HEK293T (cell line): ENCODE measurements around the gene NUCB1.

Source experiments
- CTCF ChIA-PET: fragments of 350-600 bp; formaldehyde crosslinking; extraction: SDS; loops from one replicate; lab custom pipeline; 2021; ENCODE audit warnings: antibody characterized with exemption, inconsistent platforms; lab: Yijun Ruan, JAX
- POLR2A ChIA-PET: fragments of 350-600 bp; formaldehyde crosslinking; extraction: SDS; loops from one replicate; lab custom pipeline; 2020; ENCODE audit warnings: antibody characterized with exemption, inconsistent platforms; lab: Yijun Ruan, JAX
- DNase-seq: peaks from one replicate; pipeline ENCODE4 v3.0.0; 2012; ENCODE audit warnings: mixed read lengths; ENCODE audit errors: extremely low spot score
- ARNT ChIP-seq: fragments of 450-650 bp; IDR thresholded peaks from 2 replicates; pipeline ENCODE4 v1.6.1; 2017; ENCODE audit warnings: mild to moderate bottlenecking
- BHLHE40 ChIP-seq: fragments of 450-650 bp; IDR thresholded peaks from 2 replicates; pipeline ENCODE4 v1.6.1; 2016; ENCODE audit warnings: mild to moderate bottlenecking, moderate library complexity, borderline replicate concordance
- CTBP1 ChIP-seq: fragments of 450-650 bp; IDR thresholded peaks from 2 replicates; pipeline ENCODE4 v1.6.1; 2016; ENCODE audit warnings: borderline replicate concordance
- ELF4 ChIP-seq: fragments of 450-650 bp; IDR thresholded peaks from 2 replicates; pipeline ENCODE4 v1.6.1; 2017; ENCODE audit warnings: antibody characterized with exemption
- FOXA1 ChIP-seq: fragments of 450-650 bp; IDR thresholded peaks from 2 replicates; pipeline ENCODE4 v1.6.1; 2016; ENCODE audit warnings: mild to moderate bottlenecking
- FOXK2 ChIP-seq: fragments of 450-650 bp; IDR thresholded peaks from 2 replicates; pipeline ENCODE4 v1.6.1; 2016; ENCODE audit warnings: mild to moderate bottlenecking
- FOXM1 ChIP-seq: fragments of 450-650 bp; IDR thresholded peaks from 2 replicates; pipeline ENCODE4 v1.6.1; 2017; ENCODE audit warnings: mild to moderate bottlenecking, borderline replicate concordance
- HDGF ChIP-seq: fragments of 450-650 bp; IDR thresholded peaks from 2 replicates; pipeline ENCODE4 v1.6.1; 2017; ENCODE audit warnings: antibody characterized with exemption, borderline replicate concordance
- L3MBTL2 ChIP-seq: fragments of 450-650 bp; conservative IDR thresholded peaks from 2 replicates; pipeline ENCODE4 v1.6.1; 2016; ENCODE audit warnings: mild to moderate bottlenecking
- LEF1 ChIP-seq: fragments of 450-650 bp; IDR thresholded peaks from 2 replicates; pipeline ENCODE4 v1.6.1; 2017; ENCODE audit warnings: mild to moderate bottlenecking, borderline replicate concordance
- NFRKB ChIP-seq: fragments of 450-650 bp; IDR thresholded peaks from 2 replicates; pipeline ENCODE4 v1.6.1; 2016; ENCODE audit warnings: mild to moderate bottlenecking, moderate library complexity
- PKNOX1 ChIP-seq: fragments of 450-650 bp; IDR thresholded peaks from 2 replicates; pipeline ENCODE4 v1.6.1; 2016
- SP1 ChIP-seq: fragments of 450-650 bp; IDR thresholded peaks from 2 replicates; pipeline ENCODE4 v1.6.1; 2017
- SUZ12 ChIP-seq: fragments of 450-650 bp; IDR thresholded peaks from 2 replicates; pipeline ENCODE4 v1.6.1; 2016; ENCODE audit warnings: mild to moderate bottlenecking
- TARDBP ChIP-seq: fragments of 450-650 bp; IDR thresholded peaks from 2 replicates; pipeline ENCODE4 v1.6.1; 2016
- ZNF384 ChIP-seq: fragments of 450-650 bp; IDR thresholded peaks from 2 replicates; pipeline ENCODE4 v1.6.1; 2016

NUCB1 gene

GRCh38 chr19:48968813-48969218 is 68.7 kb downstream of the NUCB1 start:
- DNase-seq: no peak
- ChIA-PET CTCF (no interaction called here), POLR2A (interaction anchor here (1.4 to 1.5 kb wide), 2 partner anchors 35 to 97 kb away, joined by 4 to 5 read pairs; partner anchors contain the start of genes DHDH and PPP1R15A)
- no peak for TF ChIP-seq ARNT
- TF ChIP-seq PKNOX1: no peak
- TF ChIP-seq FOXM1: no peak
- no peak for TF ChIP-seq NFRKB
- no peak for TF ChIP-seq FOXA1
- no peak for TF ChIP-seq SUZ12
- no peak for TF ChIP-seq BHLHE40
- no peak for TF ChIP-seq ELF4
- TF ChIP-seq TARDBP: no peak
- TF ChIP-seq CTBP1: no peak
- no peak for TF ChIP-seq LEF1

- TF ChIP-seq BHLHE40 (no peak), CTBP1 (no peak), TARDBP (no peak), FOXM1 (no peak), ELF4 (no peak), ARNT (no peak), FOXK2 (no peak), HDGF (no peak), LEF1 (no peak), ZNF384 (no peak), SP1 (no peak), NFRKB (no peak), L3MBTL2 (no peak), PKNOX1 (no peak), SUZ12 (no peak)
- ChIA-PET CTCF (interaction anchor here (1.2 to 2.1 kb wide), 5 partner anchors 8 to 174 kb away, joined by 3 to 10 read pairs (median 7); partner anchors contain the start of genes GYS1 and RUVBL2), POLR2A (interaction anchor here (0.7 to 1.8 kb wide), 3 partner anchors 15 to 97 kb away, joined by 3 to 13 read pairs (median 4); partner anchors contain the start of genes DHDH and PPP1R15A)
- DNase-seq: no peak
Measured at GRCh38 chr19:48969276-48970138, 69.4 kb downstream of the NUCB1 start.

- ChIA-PET CTCF (interaction anchor here (0.6 to 2.1 kb wide), 16 partner anchors 9 to 259 kb away, joined by 3 to 10 read pairs (median 4); partner anchors contain the start of genes BAX, BCAT2, GYS1 and NUCB1), POLR2A (interaction anchor here (0.7 to 1.8 kb wide), 6 partner anchors 15 to 175 kb away, joined by 3 to 13 read pairs (median 4); partner anchors contain the start of genes BAX, DHDH, GYS1 and PPP1R15A)
- DNase-seq: no peak
- no peak for TF ChIP-seq L3MBTL2
- TF ChIP-seq LEF1: no peak
- TF ChIP-seq PKNOX1: no peak
- no peak for TF ChIP-seq FOXM1
- TF ChIP-seq CTBP1: no peak
- no peak for TF ChIP-seq ARNT
- no peak for TF ChIP-seq FOXK2
- no peak for TF ChIP-seq FOXA1
- TF ChIP-seq SP1: no peak
- TF ChIP-seq SUZ12: no peak
- TF ChIP-seq BHLHE40: no peak
- TF ChIP-seq HDGF: no peak
- TF ChIP-seq NFRKB: no peak
- TF ChIP-seq TARDBP: no peak
- no peak for TF ChIP-seq ZNF384
- TF ChIP-seq ELF4: no peak
Measured at GRCh38 chr19:48970139-48970766, 70.1 kb downstream of the NUCB1 start.

GRCh38 chr19:48970923-48971395 is 70.8 kb downstream of the NUCB1 start:
- POLR2A ChIA-PET: interaction anchor here (0.7 to 1.8 kb wide), 4 partner anchors 16 to 176 kb away, joined by 3 to 13 read pairs (median 4); partner anchors contain the start of genes BAX, GYS1, PPP1R15A and RUVBL2
- peak; percentile 79 for DNase-seq
- CTCF ChIA-PET: interaction anchor here (0.6 to 2.1 kb wide), 15 partner anchors 9 to 259 kb away, joined by 3 to 10 read pairs (median 6); partner anchors contain the start of genes BAX, BCAT2, GYS1 and NUCB1
- TF ChIP-seq TARDBP (no peak), ARNT (no peak), FOXK2 (no peak), PKNOX1 (no peak), SP1 (no peak), L3MBTL2 (no peak), HDGF (no peak)
